DND-41 (cell line): Measurements from ENCODE around the gene FABP7.

ENCODE experiments used
- CTCF ChIP-seq: IDR thresholded peaks from 2 replicates; pipeline ENCODE4 v1.5.1; 2012; ENCODE audit warnings: borderline replicate concordance, low read length, moderate library complexity, mild to moderate bottlenecking; ENCODE audit not compliant: poor library complexity, severe bottlenecking; ENCODE audit errors: extremely low read depth
- EZH2 ChIP-seq: IDR thresholded peaks from 3 replicates; pipeline ENCODE4 v1.6.1; 2012; ENCODE audit warnings: borderline replicate concordance, low read depth, mild to moderate bottlenecking, moderate library complexity, low read length, inconsistent platforms; ENCODE audit not compliant: severe bottlenecking

- TF ChIP-seq CTCF = no peak
- TF ChIP-seq EZH2 = no peak
Observed at GRCh38 chr6:122749451-122750050, 30.0 kb upstream of the FABP7 start.
